Ascending aorta (tissue), 2 donors: Measurements from ENCODE around the gene CEBPG. TPM values are rescaled to one million over a fixed set of nuclear protein-coding genes. Genes with fewer than 3 reads are reported as not detected.

ENCODE experiments used
- DNase-seq, 2 donors: peaks; one replicate each; pipeline ENCODE4 v3.0.0-alpha.2; 2019; ENCODE audit warnings: low spot score in 2 of 2
- H3K27ac ChIP-seq, 2 donors: fragments of 200-600 bp; sonication (generic); one replicate each; pipeline ENCODE4 v1.5.1; 2016 to 2017; ENCODE audit warnings: mild to moderate bottlenecking in 1 of 2
- H3K27me3 ChIP-seq: fragments of 200-600 bp; sonication (generic); one replicate; pipeline ENCODE4 v1.5.1; 2017
- H3K36me3 ChIP-seq, 2 donors: fragments of 200-600 bp; sonication (generic); one replicate each; pipeline ENCODE4 v1.5.1; 2016
- H3K4me1 ChIP-seq, 2 donors: fragments of 200-600 bp; sonication (generic); one replicate each; pipeline ENCODE4 v1.5.1; 2016 to 2017; ENCODE audit warnings: mild to moderate bottlenecking in 1 of 2
- H3K4me3 ChIP-seq, 2 donors: fragments of 200-600 bp; sonication (generic); one replicate each; pipeline ENCODE4 v1.5.1; 2016 to 2017; ENCODE audit warnings: mild to moderate bottlenecking in 1 of 2
- H3K9me3 ChIP-seq, 2 donors: fragments of 200-600 bp; sonication (generic); one replicate each; pipeline ENCODE4 v1.5.1; 2016
- intact Hi-C: fragments of 100-400 bp; cut with DNase I; formaldehyde crosslinking; loops from one replicate; pipeline ENCODE4 v1.15.1; 2023
- total RNA-seq: library from RNA; depleted of rRNA; stranded (reverse); fragments of >200 nt; gene quantifications from one replicate; pipeline ENCODE4 v1.1.0, GENCODE V29; 2016
- TF ChIP-seq, protein P1 (sequence below), 3 experiments: fragments of 200-600 bp in 2 of 3; fragments of 450-650 bp in 1 of 3; sonication (generic) in 2 of 3; IDR thresholded peaks; one replicate each; pipeline ENCODE4 v1.5.1; 2016 to 2019; ENCODE audit warnings: antibody characterized with exemption in 3 of 3, mild to moderate bottlenecking in 1 of 3, moderate library complexity in 1 of 3

The CEBPG gene
- 21.9 TPM for total RNA-seq

GRCh38 chr19:33373453-33374235 is at the start of gene CEBPG:
Gene CEBPG, plus strand, starts transcription at chr19:33373709. Its CDS starts 5,531 bp downstream, at chr19:33379240.
- Histone ChIP-seq H3K27me3 (no peaks in the 10 kb centered on the region), H3K4me3 (peak within 1 kb of the TSS; percentile 87), H3K9me3 (no peaks in the 10 kb centered on the region), H3K27ac (peak within 1 kb of the TSS; percentile 96 to 97), H3K36me3 (no peaks in the 10 kb centered on the region), H3K4me1 (peaks cover 0 to 19% of the 10 kb centered on the region in 2 donors)
- intact Hi-C loops: loop anchor here (1.0 to 10.0 kb wide), 6 partner anchors 71 to 791 kb away; partner anchors contain the start of genes CEBPA, CEP89, FAAP24 and PDCD5
- peak; percentile 62 to 96 for DNase-seq
- TF ChIP-seq, protein P1, sequence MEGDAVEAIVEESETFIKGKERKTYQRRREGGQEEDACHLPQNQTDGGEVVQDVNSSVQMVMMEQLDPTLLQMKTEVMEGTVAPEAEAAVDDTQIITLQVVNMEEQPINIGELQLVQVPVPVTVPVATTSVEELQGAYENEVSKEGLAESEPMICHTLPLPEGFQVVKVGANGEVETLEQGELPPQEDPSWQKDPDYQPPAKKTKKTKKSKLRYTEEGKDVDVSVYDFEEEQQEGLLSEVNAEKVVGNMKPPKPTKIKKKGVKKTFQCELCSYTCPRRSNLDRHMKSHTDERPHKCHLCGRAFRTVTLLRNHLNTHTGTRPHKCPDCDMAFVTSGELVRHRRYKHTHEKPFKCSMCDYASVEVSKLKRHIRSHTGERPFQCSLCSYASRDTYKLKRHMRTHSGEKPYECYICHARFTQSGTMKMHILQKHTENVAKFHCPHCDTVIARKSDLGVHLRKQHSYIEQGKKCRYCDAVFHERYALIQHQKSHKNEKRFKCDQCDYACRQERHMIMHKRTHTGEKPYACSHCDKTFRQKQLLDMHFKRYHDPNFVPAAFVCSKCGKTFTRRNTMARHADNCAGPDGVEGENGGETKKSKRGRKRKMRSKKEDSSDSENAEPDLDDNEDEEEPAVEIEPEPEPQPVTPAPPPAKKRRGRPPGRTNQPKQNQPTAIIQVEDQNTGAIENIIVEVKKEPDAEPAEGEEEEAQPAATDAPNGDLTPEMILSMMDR (IDR thresholded peaks at IDR 0.05): peak in 1 of 3 experiments; percentile 28

DNA sequence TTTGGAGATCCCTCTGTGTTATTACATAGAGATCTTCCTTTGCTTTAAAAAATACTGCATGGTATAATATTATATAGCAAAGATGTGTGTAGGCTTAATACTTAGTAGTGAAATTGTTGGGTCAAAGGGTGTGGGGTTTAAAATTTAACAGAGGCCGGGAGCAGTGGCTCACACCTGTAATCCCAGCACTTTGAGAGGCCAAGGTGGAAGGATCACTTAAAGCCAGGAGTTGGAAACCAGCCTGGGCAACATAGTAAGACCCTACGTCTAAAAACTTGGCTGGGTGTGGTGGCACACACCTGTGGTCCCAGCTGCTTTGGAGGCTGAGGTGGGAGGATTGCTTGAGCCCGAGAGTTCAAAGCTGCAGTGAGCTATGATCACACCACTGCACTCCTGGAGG is 48.9 kb upstream of the CEBPG start:
- no peaks in the 10 kb centered on the region for H3K4me1 ChIP-seq
- H3K27me3 ChIP-seq: no peaks in the 10 kb centered on the region
- no peak overlapping the region for H3K27ac ChIP-seq
- intact Hi-C loops: no loop called here
- H3K4me3 ChIP-seq: no peak overlapping the region
- TF ChIP-seq, protein P1 (IDR thresholded peaks at IDR 0.05): no peak
- H3K36me3 ChIP-seq: no peaks in the 10 kb centered on the region
- H3K9me3 ChIP-seq: peaks cover 0 to 10% of the 10 kb centered on the region in 2 donors
- no peak for DNase-seq

DNA sequence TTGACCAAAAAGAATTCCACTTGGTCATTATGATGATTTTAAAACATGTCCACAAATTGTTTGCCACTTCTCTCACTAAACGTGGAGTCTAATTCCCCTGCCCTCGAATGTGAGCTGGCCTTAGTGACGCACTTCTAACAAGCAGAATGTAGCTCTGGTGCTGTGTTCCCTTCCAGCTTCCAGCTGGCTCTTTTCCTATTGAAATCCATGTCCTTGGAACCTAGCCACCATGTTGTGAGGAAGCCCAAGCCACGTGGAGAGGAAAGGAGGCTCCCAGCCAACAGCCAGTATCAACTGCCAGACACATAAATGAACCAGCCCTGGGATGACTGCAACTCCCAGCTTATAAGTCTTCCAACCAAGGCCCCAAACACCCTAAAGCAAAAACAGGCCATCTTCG is 47.6 kb upstream of the CEBPG start:
- no peak for DNase-seq
- H3K27me3 ChIP-seq: no peaks in the 10 kb centered on the region
- intact Hi-C loops: no loop called here
- H3K4me3 ChIP-seq: no peak overlapping the region
- no peaks in the 10 kb centered on the region for H3K36me3 ChIP-seq
- no peaks in the 10 kb centered on the region for H3K4me1 ChIP-seq
- H3K9me3 ChIP-seq: peaks cover 0 to 10% of the 10 kb centered on the region in 2 donors
- TF ChIP-seq, protein P1 (IDR thresholded peaks at IDR 0.05): no peak
- H3K27ac ChIP-seq: no peak overlapping the region

DNA sequence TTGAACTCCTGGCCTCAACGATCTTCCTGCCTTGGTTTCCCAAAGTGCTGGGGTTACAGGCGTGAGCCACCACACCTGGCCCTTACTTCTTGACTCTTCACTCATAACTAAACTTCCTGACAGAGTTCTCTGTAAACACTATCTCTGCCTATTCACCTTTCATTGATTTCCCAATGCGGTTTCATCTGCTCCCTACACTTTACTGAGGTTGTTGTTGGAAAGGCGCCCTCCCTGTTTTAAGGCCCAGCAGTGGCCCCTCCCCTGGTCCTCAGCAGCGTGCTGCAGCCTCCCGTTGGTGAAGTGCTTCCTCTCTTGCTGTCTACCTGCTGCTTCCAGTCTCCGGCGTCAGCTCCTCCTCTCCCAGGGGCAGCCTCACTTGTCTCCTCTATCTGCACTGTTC is 44.4 kb upstream of the CEBPG start:
- no peaks in the 10 kb centered on the region for H3K36me3 ChIP-seq
- H3K27me3 ChIP-seq: no peaks in the 10 kb centered on the region
- TF ChIP-seq, protein P1 (IDR thresholded peaks at IDR 0.05): no peak
- H3K4me1 ChIP-seq: no peaks in the 10 kb centered on the region
- no peak for DNase-seq
- H3K9me3 ChIP-seq: peaks cover 0 to 10% of the 10 kb centered on the region in 2 donors
- H3K4me3 ChIP-seq: no peak overlapping the region
- intact Hi-C loops: no loop called here
- H3K27ac ChIP-seq: no peak overlapping the region

DNA sequence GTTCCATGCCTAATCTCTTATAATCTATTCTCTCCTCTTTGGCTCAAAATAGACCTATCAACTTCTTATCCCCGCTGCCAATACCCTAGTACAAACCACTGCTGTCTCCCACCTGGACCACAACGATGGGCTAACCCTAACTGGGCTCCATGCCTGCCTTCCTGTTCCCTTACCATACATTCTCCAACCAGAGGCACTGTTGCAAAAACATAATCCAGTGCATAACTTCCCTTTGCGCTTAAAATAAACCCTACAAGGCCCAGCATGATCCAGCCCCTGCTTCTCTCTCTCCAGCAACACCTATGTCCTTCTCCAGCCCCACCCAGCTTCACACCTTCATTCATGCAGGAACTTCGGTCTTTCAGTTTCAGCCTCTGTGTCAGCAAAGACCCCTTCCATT is 43.8 kb upstream of the CEBPG start:
- no peaks in the 10 kb centered on the region for H3K27me3 ChIP-seq
- no peak overlapping the region for H3K27ac ChIP-seq
- intact Hi-C loops: no loop called here
- H3K4me3 ChIP-seq: no peak overlapping the region
- H3K4me1 ChIP-seq: no peaks in the 10 kb centered on the region
- peaks cover 0 to 10% of the 10 kb centered on the region in 2 donors for H3K9me3 ChIP-seq
- H3K36me3 ChIP-seq: no peaks in the 10 kb centered on the region
- DNase-seq: no peak
- TF ChIP-seq, protein P1 (IDR thresholded peaks at IDR 0.05): no peak
